Adrenal gland (tissue), 12 donors: ENCODE results near the gene BUD23. TPM values are rescaled to one million over a fixed set of nuclear protein-coding genes. Genes with fewer than 3 reads are reported as not detected.

Experiments used
- DNase-seq, 7 donors: peaks; one replicate each; pipeline ENCODE4 v3.0.0-alpha.2; 2019 to 2020
- H3K27ac ChIP-seq, 5 donors: fragments of 200-600 bp; sonication (generic) in 4 of 5; 1 replicate in 3 of 5; 2 replicates in 2 of 5; pipeline versions ENCODE4 v1.5.1 to v1.8.0; 2016 to 2020; ENCODE audit warnings: mild to moderate bottlenecking in 1 of 5
- H3K27me3 ChIP-seq: fragments of 200-600 bp; 2 replicates; pipeline ENCODE4 v1.8.0; 2021
- H3K36me3 ChIP-seq, 2 donors: fragments of 200-600 bp; replicated peaks in 1 of 2; 1 replicate in 1 of 2; 2 replicates in 1 of 2; pipeline versions ENCODE4 v1.5.1 to v1.8.0; 2018 to 2022
- H3K4me1 ChIP-seq, 2 donors: fragments of 200-600 bp; replicated peaks in 1 of 2; 1 replicate in 1 of 2; 2 replicates in 1 of 2; pipeline versions ENCODE4 v1.5.1 to v1.8.0; 2018 to 2021
- H3K4me3 ChIP-seq, 4 donors: fragments of 200-600 bp; sonication (generic) in 3 of 4; one replicate each; pipeline ENCODE4 v1.5.1; 2016 to 2018
- H3K9me3 ChIP-seq, 3 donors: fragments of 200-600 bp; sonication (generic) in 1 of 3; replicated peaks in 1 of 3; 1 replicate in 2 of 3; 2 replicates in 1 of 3; pipeline versions ENCODE4 v1.5.1 to v1.8.0; 2016 to 2021
- POLR2A ChIP-seq, 2 donors: fragments of 450-650 bp; IDR thresholded peaks; one replicate each; pipeline ENCODE4 v1.6.1; 2017; ENCODE audit warnings: antibody characterized with exemption in 2 of 2, mild to moderate bottlenecking in 2 of 2, moderate library complexity in 1 of 2
- WGBS, 4 donors: extraction: QIAGEN DNeasy Blood & Tissue Kit in 2 of 4; methylation state at CpG; one replicate each; pipeline versions ENCODE4 v1.1.5 to v1.1.7; 2013 to 2017; 5-methylcytosine and 5-hydroxymethylcytosine counted together
- intact Hi-C, 2 donors: fragments of 100-400 bp; cut with DNase I; formaldehyde crosslinking; loops; one replicate each; pipeline versions ENCODE4 v1.14.1 to v1.15.0; 2022 to 2023
- polyA plus RNA-seq, 3 donors: library from polyadenylated mRNA; stranded (reverse); fragments of 200-250 nt in 2 of 3; fragments of 350-450 nt in 1 of 3; fragmentation: Illumina TruSeq in 1 of 3; extraction: RNeasy Lipid Tissue Mini Kit (QIAGEN cat#74804) in 1 of 3; gene quantifications; one replicate each; pipeline ENCODE4 v1.2.3, GENCODE V29; 2013 to 2014
- total RNA-seq, 9 donors: library from RNA; depleted of rRNA in 4 of 9; stranded (reverse); fragments of >200 nt in 4 of 9; fragments of 120-200 nt in 1 of 9; fragmentation: NEBNext Ultra II Directional in 1 of 9; extraction: Animal tissue kit (Norgen Biotek cat#: 25700) in 1 of 9; gene quantifications; one replicate each; pipeline versions ENCODE4 v1.1.0 to v1.2.4, GENCODE V29; 2013 to 2023
- TF ChIP-seq, protein P1 (sequence below), 6 experiments: fragments of 450-650 bp in 4 of 6; fragments of 200-600 bp in 2 of 6; sonication (generic) in 1 of 6; IDR thresholded peaks; 1 replicate in 5 of 6; 2 replicates in 1 of 6; pipeline versions ENCODE4 v1.5.1 to v1.8.0; 2016 to 2021; ENCODE audit warnings: antibody characterized with exemption in 6 of 6, mild to moderate bottlenecking in 2 of 6, moderate library complexity in 1 of 6
- donor health status: healthy with polysubstance abuse.
- donor health status: Bipolar disorder and iron deficiency.
- donor health status: DM: yes; HTN: yes; CAD: no.
- donor health status: DM: no; HTN: no; CAD: no.
- donor health status: DM: no; HTN: no; CAD: no.
- donor health status: DM: yes; HTN: yes; CAD: no.

Gene BUD23
- total and polyA plus RNA-seq, 12 donors = 34.7 to 123 (median 64.5) TPM

DNA sequence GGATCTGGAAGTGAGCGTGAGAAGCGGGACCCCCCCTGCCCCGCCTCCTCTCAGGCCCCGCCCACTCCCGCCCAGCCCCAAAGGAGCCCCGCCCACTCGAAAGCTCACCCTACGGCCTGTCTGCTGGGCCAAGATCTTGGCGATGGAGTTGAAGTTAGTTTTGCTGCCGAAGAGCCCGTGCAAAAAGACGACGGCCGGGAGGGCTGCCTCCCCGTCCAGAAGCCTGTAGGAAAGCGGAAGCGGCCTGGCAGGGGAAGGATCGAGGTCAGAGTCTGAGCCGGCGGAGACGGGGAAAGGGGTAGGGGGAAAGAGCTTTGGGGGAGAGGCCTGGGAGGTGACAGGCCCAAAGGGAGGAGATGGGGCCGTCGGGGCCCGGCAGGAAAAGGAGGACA is 54.8 kb downstream of the BUD23 start:
- Histone ChIP-seq H3K27ac (peak overlapping the region in 4 of 5 donors; percentile 58 to 84 (median 76)), H3K4me3 (peak overlapping the region; percentile 63 to 79 (median 76)), H3K4me1 (peaks cover 7 to 8% of the 10 kb centered on the region in 2 donors), H3K27me3 (no peaks in the 10 kb centered on the region), H3K36me3 (peaks cover 0 to 7% of the 10 kb centered on the region in 2 donors), H3K9me3 (no peaks in the 10 kb centered on the region)
- 0 to 1% (median 1%) methylated on average over 15 to 24 of the region's 24 CpGs for WGBS, 4 donors
- no peak for TF ChIP-seq POLR2A (IDR thresholded peaks at IDR 0.05)
- TF ChIP-seq, protein P1, sequence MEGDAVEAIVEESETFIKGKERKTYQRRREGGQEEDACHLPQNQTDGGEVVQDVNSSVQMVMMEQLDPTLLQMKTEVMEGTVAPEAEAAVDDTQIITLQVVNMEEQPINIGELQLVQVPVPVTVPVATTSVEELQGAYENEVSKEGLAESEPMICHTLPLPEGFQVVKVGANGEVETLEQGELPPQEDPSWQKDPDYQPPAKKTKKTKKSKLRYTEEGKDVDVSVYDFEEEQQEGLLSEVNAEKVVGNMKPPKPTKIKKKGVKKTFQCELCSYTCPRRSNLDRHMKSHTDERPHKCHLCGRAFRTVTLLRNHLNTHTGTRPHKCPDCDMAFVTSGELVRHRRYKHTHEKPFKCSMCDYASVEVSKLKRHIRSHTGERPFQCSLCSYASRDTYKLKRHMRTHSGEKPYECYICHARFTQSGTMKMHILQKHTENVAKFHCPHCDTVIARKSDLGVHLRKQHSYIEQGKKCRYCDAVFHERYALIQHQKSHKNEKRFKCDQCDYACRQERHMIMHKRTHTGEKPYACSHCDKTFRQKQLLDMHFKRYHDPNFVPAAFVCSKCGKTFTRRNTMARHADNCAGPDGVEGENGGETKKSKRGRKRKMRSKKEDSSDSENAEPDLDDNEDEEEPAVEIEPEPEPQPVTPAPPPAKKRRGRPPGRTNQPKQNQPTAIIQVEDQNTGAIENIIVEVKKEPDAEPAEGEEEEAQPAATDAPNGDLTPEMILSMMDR (IDR thresholded peaks at IDR 0.05) = no peak
- peak; percentile 50 to 74 (median 57) for DNase-seq
- intact Hi-C loops = no loop called here

DNA sequence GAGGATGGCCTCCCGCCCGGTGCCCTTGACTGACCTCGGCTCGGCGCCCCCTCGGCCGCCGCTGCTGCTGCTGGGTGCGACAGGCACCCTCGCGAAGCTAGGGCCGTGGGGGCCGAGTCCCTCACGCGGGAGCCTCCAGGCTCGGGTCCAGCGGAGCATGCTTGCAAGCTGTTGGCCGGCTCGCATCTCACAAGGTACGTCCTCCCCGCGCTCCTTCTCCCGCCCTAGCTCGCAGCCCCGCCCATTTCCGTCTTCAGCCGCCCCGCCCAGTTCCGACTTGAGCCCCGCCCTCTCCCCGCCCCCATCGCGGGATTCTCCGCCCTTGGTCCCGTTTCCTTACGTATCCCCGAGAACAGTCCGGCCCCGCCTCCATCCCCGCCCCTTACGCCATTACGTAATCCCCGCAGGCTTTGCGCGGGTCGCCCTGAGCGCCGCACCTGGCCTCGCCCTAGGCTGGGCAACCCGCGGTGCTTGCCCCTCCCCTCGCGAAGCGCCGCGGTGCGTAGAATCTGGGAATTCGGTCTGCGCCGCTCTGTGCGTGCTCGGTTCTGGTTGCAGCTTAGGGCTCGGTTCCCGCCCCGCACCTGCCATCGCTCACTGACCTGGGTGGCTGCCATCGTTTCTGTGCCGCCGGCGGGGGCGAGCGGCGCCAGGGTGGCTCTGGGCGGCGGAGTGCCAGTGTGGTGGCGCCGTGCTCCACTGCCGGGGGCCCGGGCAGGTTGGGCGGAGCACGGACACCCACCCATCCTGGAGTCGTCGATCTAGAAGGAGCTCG is 55.4 kb downstream of the BUD23 start, which contains the start of gene ABHD11:
Gene ABHD11 (minus strand): TSS at position 191 of the 775 bp plus-strand sequence. CDS start 32 bp downstream, at position 159.
- Histone ChIP-seq H3K9me3 (no peaks in the 10 kb centered on the region), H3K4me1 (peaks cover 7 to 8% of the 10 kb centered on the region in 2 donors), H3K27me3 (no peaks in the 10 kb centered on the region), H3K4me3 (peak within 1 kb of the TSS; percentile 63 to 95 (median 77)), H3K36me3 (peaks cover 0 to 7% of the 10 kb centered on the region in 2 donors), H3K27ac (peak within 1 kb of the TSS in 4 of 5 donors; percentile 58 to 87 (median 78))
- 0 to 2% (median 0%) methylated on average over 16 to 82 of the region's 84 CpGs for WGBS, 4 donors
- DNase-seq = peak; percentile 95 to 99 (median 99)
- TF ChIP-seq POLR2A (IDR thresholded peaks at IDR 0.05) = peak; percentile 70 to 82
- TF ChIP-seq, protein P1 (IDR thresholded peaks at IDR 0.05) = no peak
- intact Hi-C loops = no loop called here

DNA sequence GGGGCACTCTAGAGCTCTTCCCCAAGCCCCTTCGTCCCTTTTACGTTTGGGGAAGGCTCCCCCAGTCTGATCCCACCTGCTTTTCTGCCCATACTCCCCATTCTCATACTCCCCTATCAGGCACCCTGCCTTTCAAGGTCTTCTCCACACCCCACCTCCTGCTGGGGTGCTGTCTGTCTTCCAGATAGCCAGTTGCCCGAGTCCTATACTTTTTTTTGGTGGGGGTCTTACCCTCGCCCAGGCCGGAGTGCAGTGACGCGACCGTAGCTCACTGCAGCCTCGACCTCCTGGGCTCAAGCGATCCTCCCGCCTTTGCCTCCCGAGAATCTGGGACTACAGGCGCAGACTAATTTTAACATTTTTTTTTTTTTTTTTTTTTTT is 56.0 kb downstream of the BUD23 start:
- no peak for TF ChIP-seq POLR2A (IDR thresholded peaks at IDR 0.05)
- TF ChIP-seq, protein P1 (IDR thresholded peaks at IDR 0.05) = no peak
- Histone ChIP-seq H3K4me1 (peaks cover 7 to 8% of the 10 kb centered on the region in 2 donors), H3K9me3 (no peaks in the 10 kb centered on the region), H3K36me3 (peaks cover 0 to 7% of the 10 kb centered on the region in 2 donors), H3K27ac (peak overlapping the region in 3 of 5 donors; percentile 58 to 87 (median 84)), H3K27me3 (no peaks in the 10 kb centered on the region), H3K4me3 (peak overlapping the region in 3 of 4 donors; percentile 63 to 95 (median 75))
- peak in 1 of 7 donors; percentile 34 for DNase-seq
- 34 to 44% (median 41%) methylated on average over 13 of the region's 13 CpGs for WGBS, 4 donors
- intact Hi-C loops = no loop called here

DNA sequence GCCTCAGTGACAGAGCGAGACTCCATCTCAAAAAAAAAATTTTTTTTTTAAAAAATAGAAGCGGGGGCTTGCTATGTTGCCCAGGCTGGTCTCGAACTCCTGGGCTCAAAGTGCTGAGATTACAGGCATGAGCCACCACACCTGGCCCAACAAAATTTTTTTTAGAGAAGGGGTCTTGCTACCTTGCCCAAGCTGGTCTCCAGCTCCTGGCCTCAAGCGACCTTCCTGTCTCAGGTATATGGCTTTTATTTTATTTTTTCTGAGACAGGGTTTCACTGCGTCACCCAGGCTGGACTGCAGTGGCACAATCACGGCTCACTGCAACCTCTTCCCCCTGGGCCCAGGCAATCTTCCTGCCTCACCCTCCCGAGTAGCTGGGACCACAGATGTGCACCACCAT is 56.8 kb downstream of the BUD23 start:
- intact Hi-C loops = loop anchor here in 1 of 2 donors (5.0 kb wide), 1 partner anchor 77 kb away; no protein-coding TSS in a partner anchor
- TF ChIP-seq, protein P1 (IDR thresholded peaks at IDR 0.05) = no peak
- TF ChIP-seq POLR2A (IDR thresholded peaks at IDR 0.05) = no peak
- Histone ChIP-seq H3K36me3 (peaks cover 0 to 7% of the 10 kb centered on the region in 2 donors), H3K9me3 (no peaks in the 10 kb centered on the region), H3K27me3 (no peaks in the 10 kb centered on the region), H3K4me1 (peaks cover 7 to 8% of the 10 kb centered on the region in 2 donors), H3K4me3 (no peak overlapping the region), H3K27ac (no peak overlapping the region)
- DNase-seq = no peak
- 86 to 96% (median 91%) methylated on average over 7 of the region's 7 CpGs for WGBS, 4 donors
